GM12872 (cell line): Measurements from ENCODE around the gene TAOK3.

Experiments
- CTCF ChIP-seq: IDR thresholded peaks from 3 replicates; pipeline ENCODE4 v1.5.1; 2011; ENCODE audit warnings: low read depth, mild to moderate bottlenecking, low read length, moderate library complexity; ENCODE audit not compliant: insufficient read depth

Gene TAOK3

GRCh38 chr12:118188690-118189371 is 183.9 kb downstream of the TAOK3 start:
- TF ChIP-seq CTCF: no peak

GRCh38 chr12:118187751-118188435 is 184.8 kb downstream of the TAOK3 start:
- no peak for TF ChIP-seq CTCF

- no peak for TF ChIP-seq CTCF
Observed at GRCh38 chr12:118185602-118186397, 186.9 kb downstream of the TAOK3 start.

GRCh38 chr12:118183711-118184110 is 189.0 kb downstream of the TAOK3 start:
- no peak for TF ChIP-seq CTCF

GRCh38 chr12:118183155-118183554 is 189.6 kb downstream of the TAOK3 start:
- TF ChIP-seq CTCF: no peak

GRCh38 chr12:118175823-118176447 is 196.8 kb downstream of the TAOK3 start:
- TF ChIP-seq CTCF: no peak

GRCh38 chr12:118166946-118167345 is 205.8 kb downstream of the TAOK3 start:
- TF ChIP-seq CTCF: no peak
